HEK293 (cell line): ENCODE results near the gene C18orf32.
"Not testable (repeated sequence)": the region's sequence is repeated elsewhere in the genome, so short reads cannot be mapped to it uniquely, and the experiment has no call there.

ENCODE experiments used
- CTCF ChIA-PET: fragments of 350-600 bp; formaldehyde crosslinking; extraction: SDS; loops from one replicate; lab custom pipeline; 2021; ENCODE audit warnings: antibody characterized with exemption; lab: Yijun Ruan, JAX
- POLR2A ChIA-PET: fragments of 300-600 bp; formaldehyde crosslinking; extraction: SDS; loops from one replicate; lab custom pipeline; 2020; ENCODE audit warnings: antibody characterized with exemption, inconsistent platforms; lab: Yijun Ruan, JAX
- H3K27ac ChIP-seq: fragments of 200-500 bp; sonication (Bioruptor generic); 2 replicates; pipeline ENCODE4 v1.5.1; 2014; ENCODE audit warnings: low read depth, low read length, control low read depth, inconsistent platforms; ENCODE audit errors: extremely low read depth
- H3K36me3 ChIP-seq, 2 experiments: fragments of 200-500 bp in 1 of 2; sonication (Bioruptor generic) in 1 of 2; 1 replicate in 1 of 2; 2 replicates in 1 of 2; pipeline ENCODE4 v1.5.1; 2014 to 2017; ENCODE audit warnings: inconsistent platforms in 2 of 2, low read length in 2 of 2; ENCODE audit not compliant: control insufficient read depth in 2 of 2, insufficient read depth in 1 of 2
- H3K4me1 ChIP-seq: fragments of 200-500 bp; sonication (Bioruptor generic); 2 replicates; pipeline ENCODE4 v1.5.1; 2014; ENCODE audit warnings: mild to moderate bottlenecking, low read length, inconsistent platforms; ENCODE audit not compliant: control insufficient read depth, insufficient read depth
- H3K4me3 ChIP-seq: 2 replicates; pipeline ENCODE4 v1.5.1; 2011; ENCODE audit warnings: low read depth, mild to moderate bottlenecking, control low read depth, low read length, moderate library complexity
- H3K9me3 ChIP-seq: fragments of 200-500 bp; sonication (Bioruptor generic); 2 replicates; pipeline ENCODE4 v1.5.1; 2014; ENCODE audit warnings: low read depth, low read length, inconsistent platforms; ENCODE audit not compliant: control insufficient read depth, insufficient read depth
- AEBP2 ChIP-seq: fragments of 450-650 bp; formaldehyde crosslinking; IDR thresholded peaks from 2 replicates; pipeline ENCODE4 v1.5.1; 2016; ENCODE audit warnings: missing biosample characterization, missing genetic modification characterization, borderline replicate concordance
- FEZF1 ChIP-seq: fragments of 450-650 bp; formaldehyde crosslinking; IDR thresholded peaks from 2 replicates; pipeline ENCODE4 v1.5.1; 2016; ENCODE audit warnings: missing biosample characterization, missing genetic modification characterization
- GFI1B ChIP-seq: fragments of 450-650 bp; formaldehyde crosslinking; IDR thresholded peaks from 2 replicates; pipeline ENCODE4 v1.5.1; 2016; ENCODE audit warnings: missing biosample characterization, missing genetic modification characterization
- OVOL3 ChIP-seq: fragments of 450-650 bp; formaldehyde crosslinking; IDR thresholded peaks from 2 replicates; pipeline ENCODE4 v1.5.1; 2016; ENCODE audit warnings: missing biosample characterization, missing genetic modification characterization
- PRDM4 ChIP-seq: fragments of 450-650 bp; formaldehyde crosslinking; IDR thresholded peaks from 2 replicates; pipeline ENCODE4 v1.5.1; 2017; ENCODE audit warnings: missing biosample characterization, missing genetic modification characterization
- REST ChIP-seq: fragments of 450-650 bp; formaldehyde crosslinking; IDR thresholded peaks from 2 replicates; pipeline ENCODE4 v1.5.1; 2016; ENCODE audit warnings: missing biosample characterization, missing genetic modification characterization
- ZBTB1 ChIP-seq: fragments of 450-650 bp; formaldehyde crosslinking; IDR thresholded peaks from 2 replicates; pipeline ENCODE4 v1.5.1; 2016; ENCODE audit warnings: missing biosample characterization, missing genetic modification characterization
- ZBTB21 ChIP-seq: fragments of 450-650 bp; formaldehyde crosslinking; IDR thresholded peaks from 2 replicates; pipeline ENCODE4 v1.5.1; 2017; ENCODE audit warnings: missing biosample characterization, missing genetic modification characterization
- ZBTB8A ChIP-seq: fragments of 450-650 bp; formaldehyde crosslinking; IDR thresholded peaks from 2 replicates; pipeline ENCODE4 v1.5.1; 2016; ENCODE audit warnings: missing biosample characterization, missing genetic modification characterization
- ZFP3 ChIP-seq: fragments of 450-650 bp; formaldehyde crosslinking; IDR thresholded peaks from 2 replicates; pipeline ENCODE4 v1.5.1; 2016; ENCODE audit warnings: low read depth, missing biosample characterization, missing genetic modification characterization
- ZNF121 ChIP-seq: fragments of 450-650 bp; formaldehyde crosslinking; IDR thresholded peaks from 2 replicates; pipeline ENCODE4 v1.5.1; 2016; ENCODE audit warnings: missing biosample characterization, missing genetic modification characterization
- ZNF138 ChIP-seq: fragments of 450-650 bp; formaldehyde crosslinking; IDR thresholded peaks from 2 replicates; pipeline ENCODE4 v1.5.1; 2016; ENCODE audit warnings: missing biosample characterization, missing genetic modification characterization, borderline replicate concordance
- ZNF266 ChIP-seq: fragments of 450-650 bp; formaldehyde crosslinking; IDR thresholded peaks from 2 replicates; pipeline ENCODE4 v1.5.1; 2016; ENCODE audit warnings: missing biosample characterization, missing genetic modification characterization, low read depth
- ZNF302 ChIP-seq: fragments of 450-650 bp; formaldehyde crosslinking; IDR thresholded peaks from 2 replicates; pipeline ENCODE4 v1.5.1; 2016; ENCODE audit warnings: missing biosample characterization, missing genetic modification characterization, low read depth
- ZNF394 ChIP-seq: fragments of 450-650 bp; formaldehyde crosslinking; IDR thresholded peaks from 2 replicates; pipeline ENCODE4 v1.5.1; 2016; ENCODE audit warnings: missing biosample characterization, missing genetic modification characterization, mild to moderate bottlenecking, moderate library complexity, borderline replicate concordance
- ZNF514 ChIP-seq: fragments of 450-650 bp; formaldehyde crosslinking; IDR thresholded peaks from 2 replicates; pipeline ENCODE4 v1.5.1; 2016; ENCODE audit warnings: missing biosample characterization, missing genetic modification characterization
- ZNF518A ChIP-seq: fragments of 450-650 bp; formaldehyde crosslinking; conservative IDR thresholded peaks from 2 replicates; pipeline ENCODE4 v1.5.1; 2016; ENCODE audit warnings: low read depth, missing biosample characterization, missing genetic modification characterization
- ZNF555 ChIP-seq: fragments of 450-650 bp; formaldehyde crosslinking; conservative IDR thresholded peaks from 2 replicates; pipeline ENCODE4 v1.5.1; 2017; ENCODE audit warnings: missing biosample characterization, mild to moderate bottlenecking, missing genetic modification characterization, inconsistent platforms
- ZNF580 ChIP-seq: fragments of 450-650 bp; formaldehyde crosslinking; IDR thresholded peaks from 2 replicates; pipeline ENCODE4 v1.5.1; 2016; ENCODE audit warnings: missing biosample characterization, missing genetic modification characterization
- ZNF623 ChIP-seq: fragments of 450-650 bp; formaldehyde crosslinking; IDR thresholded peaks from 2 replicates; pipeline ENCODE4 v1.5.1; 2016; ENCODE audit warnings: missing biosample characterization, missing genetic modification characterization
- ZNF629 ChIP-seq: fragments of 450-650 bp; formaldehyde crosslinking; IDR thresholded peaks from 2 replicates; pipeline ENCODE4 v1.5.1; 2017; ENCODE audit warnings: missing biosample characterization, missing genetic modification characterization
- ZNF704 ChIP-seq: fragments of 450-650 bp; formaldehyde crosslinking; IDR thresholded peaks from 2 replicates; pipeline ENCODE4 v1.5.1; 2016; ENCODE audit warnings: missing biosample characterization, missing genetic modification characterization
- ZSCAN23 ChIP-seq: fragments of 450-650 bp; formaldehyde crosslinking; IDR thresholded peaks from 2 replicates; pipeline ENCODE4 v1.5.1; 2016; ENCODE audit warnings: missing biosample characterization, missing genetic modification characterization

Gene C18orf32

GRCh38 chr18:49515003-49515402, 28.0 kb upstream of the C18orf32 start:
- POLR2A ChIA-PET, H3K36me3 ChIP-seq, H3K4me3 ChIP-seq, H3K27ac ChIP-seq, H3K4me1 ChIP-seq, H3K9me3 ChIP-seq: not testable (repeated sequence)
- CTCF ChIA-PET, result interaction anchor here (0.7 to 3.1 kb wide), 11 partner anchors 10 to 343 kb away, joined by 3 to 20 read pairs (median 5); no protein-coding TSS in a partner anchor
- TF ChIP-seq ZBTB8A (tag by site-specific recombination) (peak; percentile 91), ZSCAN23 (tag by site-specific recombination) (peak; percentile 66; the same call in 1 of the 2 replicates), ZFP3 (tag by site-specific recombination) (peak; percentile 29; the same call in 1 of the 2 replicates), ZNF121 (tag by site-specific recombination) (peak; percentile 82), ZNF555 (tag by site-specific recombination) (peak; percentile 99), ZNF623 (tag by site-specific recombination) (peak; percentile 89), OVOL3 (tag by site-specific recombination) (peak; percentile 86), ZNF580 (tag by site-specific recombination) (peak; percentile 84), ZNF704 (tag by site-specific recombination) (peak; percentile 73; the same call in 1 of the 2 replicates), REST (tag by site-specific recombination) (peak; percentile 87), ZNF266 (peak; percentile 95), ZNF302 (peak; percentile 69; the same call in 1 of the 2 replicates), AEBP2 (tag by site-specific recombination) (peak; percentile 97; the same call in 1 of the 2 replicates), GFI1B (tag by site-specific recombination) (0 out of 2 replicates have a peak, but pooled peaks have one; percentile 24), ZNF629 (peak; percentile 77), ZNF138 (tag by site-specific recombination) (peak; percentile 95; the same call in 1 of the 2 replicates), ZBTB21 (peak; percentile 66; the same call in 1 of the 2 replicates), ZNF518A (tag by site-specific recombination) (peak; percentile 97), ZNF394 (tag by site-specific recombination) (peak; percentile 99), ZBTB1 (0 out of 2 replicates have a peak, but pooled peaks have one; percentile 83), ZNF514 (tag by site-specific recombination) (0 out of 2 replicates have a peak, but pooled peaks have one; percentile 94), PRDM4 (tag by site-specific recombination) (peak; percentile 31; the same call in 1 of the 2 replicates), FEZF1 (tag by site-specific recombination) (peak; percentile 18; the same call in 1 of the 2 replicates)
